ENCODE measurements around the gene TMEM53. TPM values are rescaled to one million over a fixed set of nuclear protein-coding genes. Genes with fewer than 3 reads are reported as not detected.

Gene TMEM53
- total and polyA plus RNA-seq, 9 donors: 4.1 to 17.9 (median 11.4) TPM

- H3K4me3 ChIP-seq: no peak overlapping the region
- no peak overlapping the region for H3K27ac ChIP-seq
- WGBS, 3 donors: 84 to 85% (median 84%) methylated on average over 13 of the region's 13 CpGs
- no peaks in the 10 kb centered on the region for H3K27me3 ChIP-seq
- no peaks in the 10 kb centered on the region for H3K9me3 ChIP-seq
- TF ChIP-seq POLR2A (IDR thresholded peaks at IDR 0.05): no peak
- no peak for TF ChIP-seq EP300 (IDR thresholded peaks at IDR 0.05)
- intact Hi-C loops (cut with DNase I): loop anchor here in 2 of 4 donors (5.0 to 10.0 kb wide), 2 partner anchors 36 to 644 kb away; no protein-coding TSS in a partner anchor
- no peak for DNase-seq
- H3K36me3 ChIP-seq: no peaks in the 10 kb centered on the region
- H3K4me1 ChIP-seq (ENCODE audit: insufficient read depth): peaks cover 6% of the 10 kb centered on the region
These were observed 25.6 kb downstream of the TMEM53 start for GRCh38 chr1:44648529-44649250.

GRCh38 chr1:44647896-44648295, 26.4 kb downstream of the TMEM53 start:
- no peak overlapping the region for H3K4me3 ChIP-seq
- DNase-seq: no peak
- no peaks in the 10 kb centered on the region for H3K27me3 ChIP-seq
- intact Hi-C loops (cut with DNase I): loop anchor here in 2 of 4 donors (5.0 to 10.0 kb wide), 2 partner anchors 36 to 643 kb away; no protein-coding TSS in a partner anchor
- TF ChIP-seq EP300 (IDR thresholded peaks at IDR 0.05): no peak
- TF ChIP-seq CTCF (IDR thresholded peaks at IDR 0.05): no peak
- no peak for TF ChIP-seq POLR2A (IDR thresholded peaks at IDR 0.05)
- 69 to 83% (median 73%) methylated on average over 2 of the region's 2 CpGs for WGBS, 3 donors
- H3K9me3 ChIP-seq: no peaks in the 10 kb centered on the region
- peaks cover 6% of the 10 kb centered on the region for H3K4me1 ChIP-seq (ENCODE audit: insufficient read depth)
- H3K27ac ChIP-seq: no peak overlapping the region
- no peaks in the 10 kb centered on the region for H3K36me3 ChIP-seq

- TF ChIP-seq CTCF (IDR thresholded peaks at IDR 0.05): no peak
- TF ChIP-seq EP300 (IDR thresholded peaks at IDR 0.05): no peak
- no peak for TF ChIP-seq POLR2A (IDR thresholded peaks at IDR 0.05)
- H3K27ac ChIP-seq: peak overlapping the region in 1 of 2 donors; percentile 37
These were observed 27.8 kb downstream of the TMEM53 start for GRCh38 chr1:44646261-44647110.

GRCh38 chr1:44645476-44646244, 28.6 kb downstream of the TMEM53 start:
- intact Hi-C loops (cut with DNase I): loop anchor here in 2 of 4 donors (5.0 to 10.0 kb wide), 2 partner anchors 33 to 641 kb away; no protein-coding TSS in a partner anchor
- peak; percentile 32 to 63 (median 60) for DNase-seq
- Histone ChIP-seq H3K36me3 (no peaks in the 10 kb centered on the region), H3K4me1 (ENCODE audit: insufficient read depth) (peaks cover 6% of the 10 kb centered on the region), H3K27me3 (no peaks in the 10 kb centered on the region), H3K9me3 (no peaks in the 10 kb centered on the region), H3K27ac (peak overlapping the region in 1 of 2 donors; percentile 37), H3K4me3 (no peak overlapping the region)
- TF ChIP-seq EP300 (IDR thresholded peaks at IDR 0.05) (no peak), CTCF (IDR thresholded peaks at IDR 0.05) (no peak), POLR2A (IDR thresholded peaks at IDR 0.05) (no peak)
- 47 to 66% (median 52%) methylated on average over 16 to 18 of the region's 18 CpGs for WGBS, 3 donors

More at GRCh38 chr1:44646261-44647110, 27.8 kb downstream of the TMEM53 start:
- no peaks in the 10 kb centered on the region for H3K27me3 ChIP-seq
- intact Hi-C loops (cut with DNase I): loop anchor here in 2 of 4 donors (5.0 to 10.0 kb wide), 2 partner anchors 34 to 642 kb away; no protein-coding TSS in a partner anchor
- no peaks in the 10 kb centered on the region for H3K9me3 ChIP-seq
- H3K4me1 ChIP-seq (ENCODE audit: insufficient read depth): peaks cover 6% of the 10 kb centered on the region
- DNase-seq: no peak
- whole genome bisulfite sequencing, 3 donors: 69 to 84% (median 82%) methylated on average over 28 of the region's 28 CpGs
- no peaks in the 10 kb centered on the region for H3K36me3 ChIP-seq
- no peak overlapping the region for H3K4me3 ChIP-seq

Data from ovary (tissue), 9 donors.